Left lobe of liver (tissue), 2 donors: ENCODE data around the gene SPINK1. TPM values are rescaled to one million over a fixed set of nuclear protein-coding genes. Genes with fewer than 3 reads are reported as not detected.
"Not testable (repeated sequence)": the region's sequence is repeated elsewhere in the genome, so short reads cannot be mapped to it uniquely, and the experiment has no call there.

ENCODE experiments used
- ATAC-seq: fragments of 200-7000 bp; cut with Tn5 transposase; one replicate; pipeline ENCODE4 v1.9.1; 2020; ENCODE audit warnings: mild to moderate bottlenecking, moderate library complexity
- DNase-seq: peaks from one replicate; pipeline ENCODE4 v3.0.0-alpha.2; 2020; ENCODE audit warnings: low spot score
- total RNA-seq: library from RNA; stranded (reverse); gene quantifications from one replicate; pipeline ENCODE4 v1.2.1, GENCODE V29; 2021
- donor health status: DM: no; HTN: no; CAD: no; lungs with moderate emphysema.
- donor health status: DM: no; HTN: yes; CAD: no.

Gene SPINK1
- total RNA-seq, 1 donor from 2014 or later, result 20.0 TPM

DNA sequence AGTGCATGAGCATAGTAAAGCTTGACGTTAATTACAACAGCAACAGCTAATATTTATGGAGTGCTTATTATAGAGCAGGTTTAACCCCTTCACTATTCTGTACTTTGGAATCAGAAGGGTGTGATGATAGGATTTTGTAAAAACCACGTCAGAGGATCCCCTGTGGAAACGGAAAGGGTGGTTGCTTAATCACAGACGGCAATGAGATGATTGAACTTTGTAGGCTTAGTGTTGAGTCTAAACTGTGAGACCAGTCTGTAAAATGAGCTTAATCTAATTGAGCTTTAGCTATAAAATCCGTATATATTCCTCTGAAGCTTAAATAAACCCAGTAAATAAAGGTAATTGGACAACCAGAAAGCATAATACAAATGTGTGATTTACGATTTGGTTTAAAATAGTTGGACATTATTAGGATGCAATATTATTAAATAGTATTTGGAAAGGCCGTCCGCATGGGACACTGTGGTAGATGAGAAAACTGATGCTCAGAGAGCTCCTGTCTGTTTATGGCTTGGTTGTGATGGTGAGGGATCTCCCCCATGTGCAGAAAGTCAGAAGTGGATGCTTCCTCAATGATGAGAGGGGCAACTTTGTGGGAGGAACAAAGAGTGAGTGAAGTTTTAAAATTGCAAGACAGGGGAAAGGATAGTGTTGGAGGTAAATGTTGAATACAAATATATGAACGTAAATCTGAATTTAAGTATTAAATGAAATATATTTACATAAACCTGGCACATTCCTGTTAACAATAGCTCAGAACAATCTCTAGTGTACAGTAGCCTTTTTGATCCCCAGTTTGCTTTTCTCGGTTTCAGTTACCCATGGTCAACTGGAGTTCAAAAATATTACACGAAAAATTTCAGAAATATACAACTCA lies 23.7 kb upstream of the SPINK1 start:
- no peak for ATAC-seq
- no peak for DNase-seq

DNA sequence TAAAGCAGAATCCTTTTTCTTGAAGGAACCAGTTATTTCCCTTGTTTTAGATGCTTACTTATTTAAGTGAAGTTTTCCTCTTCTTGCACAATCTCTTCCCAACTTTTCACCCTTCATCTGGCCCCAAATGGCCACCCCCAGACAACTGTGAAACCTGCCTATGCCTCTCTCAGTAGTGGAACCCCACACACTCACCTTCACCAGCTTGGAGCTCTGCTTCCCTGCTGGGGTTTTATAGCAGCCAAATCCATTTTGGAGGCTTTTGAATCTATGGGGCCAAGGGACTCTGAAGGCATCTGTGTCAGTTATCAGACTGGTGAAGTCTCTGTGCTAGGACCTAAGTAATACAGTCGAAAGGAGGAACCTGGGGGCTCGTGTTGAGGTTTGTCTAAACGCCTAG lies 22.9 kb upstream of the SPINK1 start:
- ATAC-seq (no peak), DNase-seq (no peak)

DNA sequence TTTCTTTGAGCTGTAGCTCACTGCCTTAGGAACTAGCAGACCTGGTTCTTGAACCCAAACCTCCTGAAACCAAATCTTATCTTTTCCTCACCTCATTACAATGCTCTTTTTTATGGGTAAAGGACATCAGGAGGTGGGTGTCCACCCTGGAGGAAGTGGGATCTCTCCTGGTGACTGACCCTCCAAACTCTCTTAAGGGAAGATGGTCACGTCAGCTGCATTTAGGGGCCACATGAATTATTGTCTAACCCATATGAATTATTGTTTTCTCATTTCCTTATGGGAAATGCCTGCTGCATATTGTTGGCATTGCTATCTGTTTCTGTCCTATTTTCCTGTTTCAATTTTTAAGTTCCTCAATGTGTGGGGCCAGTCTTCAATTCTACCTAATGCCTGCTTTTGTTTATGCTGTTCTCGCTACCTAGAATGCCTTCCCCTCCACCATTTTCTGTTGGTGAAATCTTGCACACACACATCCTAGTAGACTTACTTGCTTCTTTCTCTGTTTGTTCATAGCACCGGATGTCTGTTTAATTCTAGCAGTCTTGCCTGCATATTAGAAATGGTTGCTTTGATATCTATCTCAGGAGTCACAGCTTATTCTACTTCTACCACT lies 22.0 kb upstream of the SPINK1 start:
- no peak for DNase-seq
- ATAC-seq, result no peak

DNA sequence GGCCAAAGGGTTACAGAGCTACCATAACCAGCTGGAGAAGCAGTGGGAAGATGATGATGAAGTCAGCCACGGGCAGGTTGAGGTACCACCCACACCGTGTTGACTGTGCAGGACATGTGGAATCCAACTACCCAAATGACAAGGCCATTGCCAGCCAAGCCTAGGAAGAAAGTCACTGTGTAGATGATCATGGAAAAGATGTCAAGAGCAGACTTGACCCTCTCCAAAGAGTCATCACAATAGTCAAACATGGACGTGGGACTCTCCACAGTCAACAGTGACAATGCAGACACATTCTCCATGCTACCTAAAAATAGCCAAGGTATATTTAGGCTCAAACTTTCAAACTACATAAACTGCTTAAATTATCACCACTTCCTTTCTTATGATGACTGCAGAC lies 20.9 kb upstream of the SPINK1 start:
- no peak for ATAC-seq

DNA sequence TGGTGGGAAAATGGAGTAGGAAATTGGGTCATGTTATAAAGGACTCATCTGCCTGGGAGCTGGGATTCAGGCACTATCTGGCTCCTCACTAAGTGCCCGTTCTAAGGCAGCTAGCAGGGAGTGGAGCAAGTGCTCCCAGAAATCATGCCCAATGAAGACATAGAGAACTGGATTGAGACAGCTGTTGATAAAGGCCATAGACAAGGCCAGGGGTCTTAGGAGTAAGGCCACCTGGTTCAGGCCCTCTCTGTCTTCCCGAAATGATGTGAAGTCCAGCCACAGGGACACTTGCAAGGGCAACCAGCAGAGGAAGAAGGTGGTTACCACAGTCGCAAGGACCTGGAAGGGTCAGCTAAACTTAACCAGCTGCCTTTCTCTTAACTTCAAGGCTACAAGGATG lies 20.1 kb upstream of the SPINK1 start:
- ATAC-seq, result no peak

More for the DNA sequence above, 20.9 kb upstream of the SPINK1 start:
- DNase-seq, result no peak

DNA sequence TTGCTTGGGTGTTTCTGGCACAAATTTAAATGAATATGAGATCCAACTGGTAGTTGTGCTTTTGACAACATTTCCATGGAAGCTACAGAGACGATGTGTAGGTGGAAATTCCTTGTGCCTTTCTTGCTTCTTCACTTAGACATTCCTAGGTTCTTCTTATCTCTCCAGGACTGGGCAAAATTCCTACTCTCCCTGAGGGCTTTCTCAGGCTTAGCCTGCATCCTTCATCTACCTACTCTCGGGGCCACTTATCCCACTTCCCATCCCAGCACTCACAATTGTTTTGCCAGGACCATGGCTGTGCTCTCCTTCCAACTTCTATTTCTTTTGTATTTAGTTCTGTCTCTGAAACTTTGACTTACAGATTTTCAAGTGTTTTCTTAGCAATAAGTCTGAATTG lies 17.8 kb upstream of the SPINK1 start:
- no peak for DNase-seq
- ATAC-seq, result no peak

More for the DNA sequence above, 20.1 kb upstream of the SPINK1 start:
- DNase-seq, result no peak

DNA sequence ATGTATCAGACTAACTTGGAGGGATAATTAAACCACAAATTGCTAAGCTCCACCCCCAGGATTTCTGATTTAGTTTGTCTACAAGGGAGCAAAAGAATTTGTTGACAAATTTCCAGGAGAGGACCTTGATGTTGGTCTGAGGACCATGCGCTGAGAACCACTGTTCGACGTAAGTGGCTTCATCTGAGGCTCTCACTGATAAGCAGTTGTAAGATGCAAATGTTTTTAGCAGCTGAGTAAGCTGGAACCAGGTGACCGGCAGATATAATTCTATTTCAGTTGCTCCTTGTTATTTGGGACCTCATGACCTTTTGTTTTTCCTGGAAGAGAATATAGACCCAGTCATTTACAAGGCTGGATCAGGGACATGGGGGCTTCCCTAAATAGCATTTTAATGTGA lies 14.1 kb upstream of the SPINK1 start:
- ATAC-seq, result no peak
- no peak for DNase-seq

DNA sequence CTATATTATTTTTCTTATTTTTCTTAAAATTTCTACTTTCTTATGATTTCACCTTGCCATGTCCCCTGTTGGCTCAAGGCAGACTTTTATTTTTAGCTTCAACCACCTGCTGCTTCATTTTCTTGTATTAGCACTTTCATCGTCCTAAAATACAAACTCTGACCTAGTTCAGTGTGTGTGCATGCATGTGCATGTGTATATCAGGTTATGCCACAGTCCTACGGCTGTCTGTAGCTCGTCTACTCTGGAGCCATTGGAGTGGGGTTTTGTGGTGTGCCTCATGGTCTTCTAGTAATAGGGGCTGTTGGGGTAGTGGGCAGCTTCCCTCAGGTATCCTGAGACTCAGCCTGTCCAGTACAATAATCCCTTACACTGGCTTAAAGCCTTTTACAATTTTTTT lies 13.4 kb upstream of the SPINK1 start:
- ATAC-seq (no peak), DNase-seq (no peak)

DNA sequence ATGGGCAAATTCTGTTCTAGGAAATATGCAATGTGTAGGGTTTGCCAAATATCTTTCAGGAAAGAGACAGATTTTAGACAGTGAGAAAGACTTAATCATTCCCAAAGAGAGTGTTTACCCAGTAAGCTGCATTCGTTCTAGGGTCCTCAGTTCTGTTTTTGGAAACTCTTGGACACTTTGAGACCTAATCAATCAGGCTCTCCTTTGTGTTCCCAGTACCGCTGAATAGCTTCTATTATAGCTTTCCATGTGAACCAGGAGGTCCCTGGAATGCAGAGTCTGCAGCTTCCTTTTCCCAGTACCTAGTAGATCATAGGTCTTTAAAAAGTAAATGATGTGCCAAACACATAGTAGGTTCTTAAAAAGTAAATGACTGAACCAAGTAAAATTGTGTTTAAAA lies 11.4 kb upstream of the SPINK1 start:
- DNase-seq (no peak), ATAC-seq (no peak)

DNA sequence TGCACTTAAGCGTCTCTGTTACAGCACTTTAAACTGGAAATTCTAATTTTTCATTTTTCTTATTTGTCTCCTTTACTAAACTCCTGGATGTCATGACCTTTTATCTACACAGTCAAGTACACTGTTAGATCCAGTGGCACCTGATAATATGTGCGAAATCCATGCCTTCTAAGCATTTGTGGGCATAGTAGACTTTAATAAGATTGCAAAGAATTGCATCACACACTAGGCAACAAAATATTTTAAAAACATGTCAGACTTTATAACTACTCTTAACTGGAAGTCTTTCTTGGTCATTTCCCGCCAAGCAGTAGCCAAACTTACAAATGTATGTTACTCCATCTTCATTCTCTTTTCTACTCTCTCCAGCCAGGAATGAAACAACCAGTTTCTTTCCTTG lies 5.0 kb upstream of the SPINK1 start:
- ATAC-seq, result peak; percentile 13

DNA sequence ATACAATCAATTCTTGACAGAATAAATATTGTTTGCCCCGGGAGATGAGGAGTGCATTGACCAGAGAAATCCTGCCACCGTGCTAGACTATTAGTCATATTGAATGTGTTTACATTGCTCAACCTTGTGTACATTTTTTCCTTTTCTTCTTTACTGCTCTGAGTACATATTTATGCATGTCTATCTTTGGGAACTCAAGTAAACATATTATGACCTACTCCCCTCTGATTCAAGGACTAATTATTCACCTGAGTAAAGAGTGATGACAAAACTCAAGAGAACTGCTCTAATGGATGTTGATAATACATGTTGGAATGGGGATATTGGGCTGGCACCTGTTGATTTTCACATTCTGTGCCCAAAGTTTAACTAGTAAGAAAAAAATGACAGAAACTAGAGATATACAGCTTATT lies 3.9 kb upstream of the SPINK1 start:
- ATAC-seq (peak; percentile 64), DNase-seq (no peak)

More for the DNA sequence above, 5.0 kb upstream of the SPINK1 start:
- DNase-seq, result no peak

DNA sequence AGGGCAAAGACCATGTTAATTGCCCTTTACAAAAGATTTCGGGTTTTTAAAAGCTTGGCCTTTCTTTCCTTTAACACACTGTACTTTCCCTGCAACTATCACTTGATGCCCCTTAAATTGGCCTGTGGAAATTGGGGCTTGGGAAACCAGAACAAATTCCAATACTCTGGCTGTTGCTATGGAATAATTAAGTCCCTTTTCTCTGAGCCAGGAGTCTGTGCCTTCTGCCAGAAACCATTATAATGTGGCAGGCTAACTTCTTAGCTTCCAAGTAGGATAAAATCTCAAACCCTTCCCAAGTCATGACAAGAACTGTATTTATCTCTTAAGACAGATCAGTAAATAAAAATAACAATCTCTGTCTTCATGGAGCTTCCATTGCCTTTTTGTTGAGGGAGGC lies 1.1 kb upstream of the SPINK1 start:
- ATAC-seq (no peak), DNase-seq (no peak)

DNA sequence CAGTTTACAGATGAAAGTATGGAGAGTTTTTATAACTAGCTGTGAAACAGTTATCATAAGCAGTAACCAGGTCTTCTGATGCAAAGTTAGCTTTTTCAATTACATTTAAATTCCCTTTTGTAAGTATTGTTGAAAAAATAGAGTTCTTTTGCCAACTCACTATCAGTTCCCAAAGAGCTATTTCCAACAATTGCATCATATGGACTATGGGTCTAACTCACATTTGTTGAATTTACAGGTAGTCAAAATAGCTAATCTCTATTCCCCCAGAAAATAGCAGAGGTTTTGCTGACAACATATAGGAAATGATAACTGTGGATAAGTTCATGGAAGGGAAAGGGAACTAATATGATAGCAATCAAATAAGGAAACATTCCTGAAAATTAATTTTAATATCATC lies 1.4 kb downstream of the SPINK1 start:
- ATAC-seq (peak; percentile 78), DNase-seq (no peak)

DNA sequence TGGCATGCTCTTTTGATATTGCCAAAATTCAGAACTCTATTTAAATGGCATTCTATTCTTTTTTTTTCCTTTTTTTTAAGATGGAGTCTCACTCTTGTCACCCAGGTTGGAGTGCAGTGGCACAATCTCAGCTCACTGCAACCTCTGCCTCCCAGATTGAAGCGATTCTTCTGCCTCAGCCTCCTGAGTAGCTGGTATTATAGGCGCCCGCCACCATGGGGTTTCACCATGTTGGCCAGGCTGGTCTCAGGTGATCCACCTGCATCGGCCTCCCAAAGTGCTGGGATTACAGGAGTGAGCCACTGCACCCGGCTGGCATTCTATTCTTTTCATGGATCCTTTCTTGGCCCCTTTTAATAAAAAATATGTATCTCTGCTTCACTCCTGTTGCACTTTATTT lies 4.5 kb downstream of the SPINK1 start:
- DNase-seq, ATAC-seq: not testable (repeated sequence)

DNA sequence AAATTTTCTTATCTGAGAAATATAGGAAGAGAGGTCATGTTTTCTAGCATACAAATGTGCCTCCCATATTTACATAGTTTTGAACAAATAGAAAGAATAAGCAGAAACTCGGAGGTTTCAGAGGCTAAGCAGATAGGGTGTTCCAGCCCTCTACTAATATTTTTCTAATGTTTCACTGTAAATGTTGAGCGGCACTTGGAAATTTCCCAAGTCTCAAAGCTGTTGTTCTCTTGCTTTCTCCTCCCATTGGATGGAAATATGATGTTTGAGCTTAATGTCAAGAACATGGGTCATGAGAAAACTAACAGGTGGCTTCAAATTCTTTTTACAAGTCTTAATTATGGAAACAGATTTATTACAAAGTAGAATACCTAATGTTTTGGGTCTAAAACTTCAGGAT lies 5.1 kb downstream of the SPINK1 start:
- ATAC-seq, result no peak

DNA sequence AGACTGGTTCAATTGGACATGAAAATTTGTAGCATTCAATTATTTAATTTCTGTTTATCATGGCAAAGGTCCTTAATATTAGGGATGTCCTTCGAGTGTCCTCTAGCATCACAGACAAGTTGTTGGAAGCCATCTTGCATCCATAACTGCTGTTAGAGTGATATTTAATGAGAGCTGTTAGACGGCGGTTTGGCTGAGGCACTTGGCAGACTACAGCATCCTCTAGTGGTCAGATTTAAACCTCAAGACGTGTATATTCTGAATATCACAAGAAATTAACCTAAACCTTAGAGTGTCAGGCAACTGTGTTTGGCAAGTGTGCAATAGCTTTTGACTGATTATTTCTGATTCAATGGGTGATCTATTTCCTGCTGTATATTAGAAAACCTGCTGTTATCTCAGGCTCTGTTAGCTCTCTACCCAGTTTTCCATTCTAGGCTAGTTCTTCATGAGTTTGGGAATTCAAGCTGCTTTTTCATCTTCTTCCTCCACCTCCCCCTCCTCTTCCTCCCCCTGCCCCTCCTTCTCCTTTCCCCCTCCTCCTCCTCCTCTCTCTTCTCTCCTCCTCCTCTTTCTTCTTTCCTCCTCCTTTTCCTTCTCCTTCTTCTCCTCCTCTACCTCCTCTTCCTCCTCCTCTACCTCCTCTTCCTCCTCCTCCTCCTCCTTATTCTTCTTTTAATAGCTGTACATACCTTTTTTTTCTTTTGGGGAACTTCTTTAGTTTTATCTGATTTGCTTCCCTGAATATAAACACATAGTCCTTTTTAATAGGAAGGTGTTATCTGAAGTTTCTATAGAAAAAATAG lies 8.6 kb downstream of the SPINK1 start:
- DNase-seq (peak; percentile 49), ATAC-seq (peak; percentile 95)

More for the DNA sequence above, 5.1 kb downstream of the SPINK1 start:
- no peak for DNase-seq

DNA sequence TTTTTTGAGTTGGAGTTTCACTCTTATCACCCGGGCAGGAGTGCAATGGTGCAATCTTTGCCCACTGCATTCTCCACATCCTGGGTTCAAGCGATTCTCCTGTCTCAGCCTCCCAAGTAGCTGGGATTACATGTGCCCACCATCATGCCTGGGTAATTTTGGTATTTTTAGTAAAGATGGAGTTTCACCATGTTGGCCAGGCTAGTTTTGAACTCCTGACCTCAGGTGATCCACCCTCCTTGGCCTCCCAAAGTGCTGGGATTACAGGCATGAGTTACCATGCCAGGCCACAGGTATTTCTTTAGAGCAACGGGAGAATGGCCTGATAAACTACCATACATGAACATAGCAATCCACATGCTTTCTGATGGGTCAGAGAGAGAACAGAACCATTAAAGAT lies 9.2 kb downstream of the SPINK1 start:
- DNase-seq, ATAC-seq: not testable (repeated sequence)

DNA sequence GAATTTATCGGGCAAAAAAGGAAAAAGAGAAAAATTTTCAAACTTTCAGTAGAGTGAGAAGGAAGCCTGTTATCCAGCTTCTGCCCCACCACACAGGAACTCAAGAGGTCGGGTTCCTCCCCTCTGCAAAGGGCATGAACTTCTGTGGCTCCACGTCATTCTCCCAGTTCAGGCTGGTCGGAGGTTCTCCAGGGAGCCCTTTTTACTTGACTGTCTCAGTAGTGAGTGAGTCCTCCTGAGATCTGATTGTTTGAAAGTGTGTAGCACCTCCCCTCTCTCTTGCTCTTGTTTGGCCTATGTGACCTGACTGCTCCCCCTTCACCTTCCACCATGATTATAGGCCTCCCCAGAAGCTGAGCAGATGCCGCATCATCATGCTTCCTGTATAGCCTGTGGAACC lies 9.7 kb downstream of the SPINK1 start:
- DNase-seq (no peak), ATAC-seq (no peak)

DNA sequence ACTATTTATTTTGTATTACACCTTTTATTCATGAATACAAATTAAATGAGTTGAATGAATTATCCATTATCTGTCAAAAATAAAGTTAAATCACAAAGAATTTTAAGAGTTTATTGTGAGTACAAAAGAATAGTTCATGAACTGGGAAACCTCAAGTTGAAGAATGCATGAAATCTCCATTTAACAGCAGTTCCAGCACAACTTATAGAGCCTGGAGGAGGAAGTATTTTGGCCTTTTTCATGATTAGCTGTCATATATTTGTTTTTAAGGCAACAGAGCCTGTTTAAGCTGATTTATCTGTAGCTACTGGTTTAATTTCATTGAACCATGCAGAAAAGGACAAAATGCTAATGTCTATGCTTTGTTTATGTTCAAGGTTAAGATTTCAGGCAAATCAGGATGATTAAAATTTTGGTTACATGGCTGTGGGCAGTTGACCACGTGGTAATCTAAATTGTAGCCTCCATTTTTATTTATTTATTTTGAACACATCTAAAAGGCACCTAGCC lies 12.2 kb downstream of the SPINK1 start:
- no peak for ATAC-seq
- no peak for DNase-seq

DNA sequence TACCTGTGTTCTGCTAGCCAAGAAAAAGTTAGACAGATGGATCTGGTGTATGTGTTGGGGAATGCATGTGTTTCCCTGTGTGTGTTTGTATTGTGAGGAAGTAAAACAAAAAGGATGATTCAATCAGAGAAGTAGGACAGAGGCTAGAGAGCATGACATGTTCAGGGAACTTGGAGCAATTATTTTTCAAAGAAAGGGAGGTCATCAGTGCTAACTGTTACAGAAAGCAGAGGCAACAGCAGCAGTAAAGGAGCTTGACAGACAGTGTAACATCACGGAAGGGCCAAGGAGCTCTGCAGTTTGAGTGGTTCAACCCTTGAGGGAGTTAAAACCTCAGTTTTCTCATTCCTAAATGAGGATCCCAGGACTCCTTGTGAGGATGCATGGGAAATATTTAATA lies 13.2 kb downstream of the SPINK1 start:
- DNase-seq (no peak), ATAC-seq (no peak)

DNA sequence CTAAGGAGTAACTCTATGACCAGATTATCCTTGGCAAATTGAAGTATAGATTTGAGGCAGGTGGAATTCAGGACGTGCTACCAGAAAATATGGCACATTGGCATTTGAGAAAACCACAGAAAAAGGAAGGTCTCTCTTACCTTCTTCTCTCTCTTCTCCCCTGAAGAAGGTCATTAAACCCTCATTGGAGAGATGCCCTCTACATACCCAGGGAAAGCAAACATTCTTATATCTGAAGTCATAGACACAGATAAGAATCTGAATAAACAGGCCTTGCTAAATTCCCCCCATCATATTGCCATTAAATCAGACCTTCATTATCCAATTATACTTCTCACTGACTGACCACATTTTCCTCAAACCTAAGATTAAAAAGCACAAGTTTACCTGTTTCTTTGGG lies 17.8 kb downstream of the SPINK1 start:
- DNase-seq, result no peak
- ATAC-seq, result no peak
